ENCODE data around the gene TIA1. TPM values are rescaled to one million over a fixed set of nuclear protein-coding genes. Genes with fewer than 3 reads are reported as not detected.
"Not testable (repeated sequence)": the region's sequence is repeated elsewhere in the genome, so short reads cannot be mapped to it uniquely, and the experiment has no call there.

Gene TIA1
- total RNA-seq, 2 donors from 2014 or later = 68.1 to 78.2 TPM

DNA sequence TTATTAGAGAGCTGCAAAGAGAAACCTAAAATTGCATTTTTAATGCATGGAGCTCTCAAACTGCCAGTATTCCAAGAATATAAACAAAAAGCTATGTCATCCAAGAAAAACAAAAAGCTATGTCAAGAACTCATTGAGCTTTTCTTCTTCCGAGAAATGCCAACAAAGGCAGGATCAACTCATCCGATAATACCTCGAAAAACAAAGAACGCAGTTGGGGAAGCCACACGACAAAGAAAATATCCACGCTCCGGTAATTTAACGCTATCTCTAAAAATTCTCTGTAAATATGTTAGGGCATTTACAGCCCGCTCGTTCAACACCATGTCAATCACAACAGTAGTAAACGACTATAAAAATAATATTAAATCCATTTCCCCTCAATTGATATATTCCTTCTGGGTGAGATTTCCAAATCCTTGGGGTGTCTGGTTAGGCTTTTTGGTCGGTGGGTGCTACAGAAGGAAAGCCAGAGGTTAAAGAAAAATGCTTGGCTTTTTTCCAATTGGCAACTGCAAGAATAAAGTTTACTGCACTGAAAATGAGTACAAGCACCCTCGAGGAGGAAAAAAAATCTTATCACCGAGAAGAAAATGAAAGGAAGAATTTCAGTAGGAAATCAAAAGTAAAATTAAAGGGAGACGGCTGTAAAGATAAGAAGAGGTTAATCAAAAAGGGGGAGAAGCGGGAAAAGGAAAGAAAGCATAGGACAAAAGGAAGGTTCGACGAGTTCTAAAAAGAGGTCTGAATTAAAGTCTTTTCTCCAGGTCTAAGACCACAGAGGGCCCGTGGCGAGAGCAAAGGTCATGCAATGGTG is 856 bp downstream of the TIA1 start:
- DNase-seq (no peak), ATAC-seq (no peak)
- peak overlapping the region; percentile 98 for H3K4me3 Mint-ChIP-seq
- peak overlapping the region; percentile 100 for H3K27ac Mint-ChIP-seq
- no peaks in the 10 kb centered on the region for H3K9me3 ChIP-seq (ENCODE audit: control insufficient read depth, low read length, poor library complexity, severe bottlenecking)
- peaks cover 4% of the 10 kb centered on the region for H3K27me3 Mint-ChIP-seq
- H3K4me1 Mint-ChIP-seq = peaks cover 35% of the 10 kb centered on the region
- peaks cover 13% of the 10 kb centered on the region for H3K36me3 Mint-ChIP-seq (ENCODE audit: low read depth)

- no peaks in the 10 kb centered on the region for H3K9me3 ChIP-seq (ENCODE audit: control insufficient read depth, low read length, poor library complexity, severe bottlenecking)
- peaks cover 13% of the 10 kb centered on the region for H3K36me3 Mint-ChIP-seq (ENCODE audit: low read depth)
- no peak for ATAC-seq
- H3K27ac Mint-ChIP-seq = peak overlapping the region; percentile 89
- H3K4me3 Mint-ChIP-seq = peak overlapping the region; percentile 59
- no peak for DNase-seq
- H3K27me3 Mint-ChIP-seq = peaks cover 4% of the 10 kb centered on the region
- H3K4me1 Mint-ChIP-seq = peaks cover 46% of the 10 kb centered on the region
Observed at GRCh38 chr2:70243806-70244584, 4.4 kb downstream of the TIA1 start.

GRCh38 chr2:70242552-70242951 is 5.9 kb downstream of the TIA1 start:
- no peak for ATAC-seq
- no peaks in the 10 kb centered on the region for H3K27me3 Mint-ChIP-seq
- peaks cover 6% of the 10 kb centered on the region for H3K36me3 Mint-ChIP-seq (ENCODE audit: low read depth)
- no peak overlapping the region for H3K27ac Mint-ChIP-seq
- H3K4me1 Mint-ChIP-seq = peaks cover 35% of the 10 kb centered on the region
- no peaks in the 10 kb centered on the region for H3K9me3 ChIP-seq (ENCODE audit: control insufficient read depth, low read length, poor library complexity, severe bottlenecking)
- H3K4me3 Mint-ChIP-seq = no peak overlapping the region
- DNase-seq = no peak

GRCh38 chr2:70241340-70241739 is 7.1 kb downstream of the TIA1 start:
- DNase-seq (no peak), ATAC-seq (no peak)
- H3K4me3 Mint-ChIP-seq = no peak overlapping the region
- H3K4me1 Mint-ChIP-seq = peaks cover 29% of the 10 kb centered on the region
- H3K9me3 ChIP-seq (ENCODE audit: control insufficient read depth, low read length, poor library complexity, severe bottlenecking) = no peaks in the 10 kb centered on the region
- peak overlapping the region; percentile 49 for H3K27ac Mint-ChIP-seq
- H3K27me3 Mint-ChIP-seq = no peaks in the 10 kb centered on the region
- H3K36me3 Mint-ChIP-seq (ENCODE audit: low read depth) = peaks cover 6% of the 10 kb centered on the region

DNA sequence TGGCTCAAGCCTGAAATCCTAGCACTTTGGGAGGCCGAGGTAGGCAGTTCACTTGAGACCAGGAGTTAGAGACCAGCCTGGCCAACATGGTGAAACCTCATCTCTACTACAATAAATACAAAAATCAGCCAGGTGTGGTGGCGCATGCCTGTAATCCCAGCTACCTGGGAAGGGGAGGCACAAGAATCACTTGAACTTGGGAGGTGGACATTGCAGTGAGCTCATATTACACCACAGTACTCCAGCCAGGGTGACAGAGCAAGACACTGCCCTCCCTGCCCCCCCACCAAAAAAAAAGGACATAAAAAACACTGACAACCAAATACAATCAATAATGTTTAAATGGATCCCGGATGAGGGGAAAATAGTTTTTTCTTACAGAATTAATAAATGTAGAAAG is 7.8 kb downstream of the TIA1 start:
- no peak for DNase-seq
- Mint-ChIP-seq H3K27me3 (no peaks in the 10 kb centered on the region), H3K4me1 (peaks cover 24% of the 10 kb centered on the region), H3K36me3 (ENCODE audit: low read depth) (peaks cover 6% of the 10 kb centered on the region), H3K27ac (no peak overlapping the region), H3K4me3 (no peak overlapping the region)
- no peaks in the 10 kb centered on the region for H3K9me3 ChIP-seq (ENCODE audit: control insufficient read depth, low read length, poor library complexity, severe bottlenecking)
- ATAC-seq = no peak

DNA sequence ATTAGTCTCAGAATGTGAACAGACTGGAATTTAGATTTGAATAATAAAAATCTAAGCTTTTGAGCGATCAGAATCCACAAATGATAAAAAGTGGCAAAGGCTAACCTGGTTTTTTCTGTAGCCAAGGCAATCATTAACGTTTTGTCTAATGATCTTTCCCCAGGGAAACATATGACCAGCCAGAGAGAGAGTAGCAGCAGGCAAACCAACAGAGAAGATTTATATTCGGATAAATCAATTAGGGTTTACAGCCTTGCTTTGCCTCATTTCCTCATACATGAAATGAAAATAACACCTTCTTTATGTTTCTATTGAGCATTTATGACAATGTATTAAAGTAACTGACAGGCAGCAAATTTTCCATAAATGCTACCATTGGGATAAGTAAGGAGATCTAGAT is 14.5 kb downstream of the TIA1 start:
- Mint-ChIP-seq H3K4me3 (no peak overlapping the region), H3K27me3 (no peaks in the 10 kb centered on the region), H3K36me3 (ENCODE audit: low read depth) (no peaks in the 10 kb centered on the region), H3K4me1 (no peaks in the 10 kb centered on the region), H3K27ac (peak overlapping the region; percentile 21)
- H3K9me3 ChIP-seq (ENCODE audit: control insufficient read depth, low read length, poor library complexity, severe bottlenecking) = no peaks in the 10 kb centered on the region
- no peak for ATAC-seq
- no peak for DNase-seq

GRCh38 chr2:70226781-70227180 is 21.6 kb downstream of the TIA1 start:
- no peaks in the 10 kb centered on the region for H3K9me3 ChIP-seq (ENCODE audit: control insufficient read depth, low read length, poor library complexity, severe bottlenecking)
- H3K27ac Mint-ChIP-seq = no peak overlapping the region
- no peaks in the 10 kb centered on the region for H3K27me3 Mint-ChIP-seq
- no peak for ATAC-seq
- DNase-seq = no peak
- H3K4me1 Mint-ChIP-seq = no peaks in the 10 kb centered on the region
- H3K36me3 Mint-ChIP-seq (ENCODE audit: low read depth) = no peaks in the 10 kb centered on the region
- no peak overlapping the region for H3K4me3 Mint-ChIP-seq

- not testable (repeated sequence) for DNase-seq; H3K36me3 Mint-ChIP-seq (ENCODE audit: low read depth); H3K4me1 Mint-ChIP-seq; H3K27me3 Mint-ChIP-seq; H3K9me3 ChIP-seq (ENCODE audit: control insufficient read depth, low read length, poor library complexity, severe bottlenecking); ATAC-seq; H3K4me3 Mint-ChIP-seq; H3K27ac Mint-ChIP-seq
Observed at GRCh38 chr2:70223305-70223704, 25.1 kb downstream of the TIA1 start.

GRCh38 chr2:70214953-70215549 is 33.4 kb downstream of the TIA1 start:
- H3K9me3 ChIP-seq (ENCODE audit: control insufficient read depth, low read length, poor library complexity, severe bottlenecking) = no peaks in the 10 kb centered on the region
- H3K4me1 Mint-ChIP-seq = peaks cover 7% of the 10 kb centered on the region
- H3K27ac Mint-ChIP-seq = peak overlapping the region; percentile 27
- H3K4me3 Mint-ChIP-seq = no peak overlapping the region
- no peak for ATAC-seq
- peaks cover 9% of the 10 kb centered on the region for H3K36me3 Mint-ChIP-seq (ENCODE audit: low read depth)
- no peaks in the 10 kb centered on the region for H3K27me3 Mint-ChIP-seq
- no peak for DNase-seq

GRCh38 chr2:70214365-70214764 is 34.1 kb downstream of the TIA1 start:
- Mint-ChIP-seq H3K4me1 (peaks cover 7% of the 10 kb centered on the region), H3K27me3 (no peaks in the 10 kb centered on the region), H3K4me3 (no peak overlapping the region), H3K36me3 (ENCODE audit: low read depth) (peaks cover 9% of the 10 kb centered on the region), H3K27ac (peak overlapping the region; percentile 27)
- no peaks in the 10 kb centered on the region for H3K9me3 ChIP-seq (ENCODE audit: control insufficient read depth, low read length, poor library complexity, severe bottlenecking)
- DNase-seq (no peak), ATAC-seq (no peak)

DNA sequence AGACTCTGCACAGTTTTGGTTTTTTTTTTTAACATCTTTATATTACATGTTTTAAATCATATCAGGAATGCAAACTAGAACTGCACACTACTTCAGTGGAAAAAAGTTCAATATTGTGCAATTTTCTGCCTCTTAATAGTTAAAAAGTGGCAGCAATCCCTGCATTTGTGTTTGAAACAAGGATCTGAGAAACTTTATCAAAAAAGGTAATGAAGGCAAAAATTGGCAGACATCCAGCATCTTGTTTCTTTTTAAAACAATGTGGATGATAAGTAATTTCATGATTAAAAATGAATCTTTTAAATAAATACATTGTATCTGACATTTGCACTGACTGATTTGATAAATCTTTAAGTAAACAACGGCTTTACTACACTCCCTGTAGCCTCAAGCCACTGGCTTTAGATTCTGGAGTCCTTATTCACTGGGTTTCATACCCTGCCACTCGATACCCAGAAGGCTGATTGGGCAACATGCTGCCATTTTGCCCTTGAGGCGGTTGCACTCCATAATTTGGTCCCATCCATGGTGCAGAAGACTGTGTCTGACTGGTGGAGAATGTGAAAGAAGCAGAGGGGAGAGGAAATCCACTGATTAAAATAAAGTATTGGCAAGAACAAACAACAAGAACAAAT is 36.0 kb downstream of the TIA1 start:
- ATAC-seq = no peak
- H3K4me3 Mint-ChIP-seq = no peak overlapping the region
- peaks cover 2% of the 10 kb centered on the region for H3K4me1 Mint-ChIP-seq
- H3K36me3 Mint-ChIP-seq (ENCODE audit: low read depth) = peaks cover 2% of the 10 kb centered on the region
- no peak for DNase-seq
- H3K27ac Mint-ChIP-seq = no peak overlapping the region
- H3K9me3 ChIP-seq (ENCODE audit: control insufficient read depth, low read length, poor library complexity, severe bottlenecking) = no peaks in the 10 kb centered on the region
- no peaks in the 10 kb centered on the region for H3K27me3 Mint-ChIP-seq

GRCh38 chr2:70211595-70211994 is 36.8 kb downstream of the TIA1 start:
- Mint-ChIP-seq H3K27me3 (no peaks in the 10 kb centered on the region), H3K4me1 (peaks cover 2% of the 10 kb centered on the region), H3K36me3 (ENCODE audit: low read depth) (peaks cover 2% of the 10 kb centered on the region), H3K4me3 (no peak overlapping the region), H3K27ac (no peak overlapping the region)
- no peaks in the 10 kb centered on the region for H3K9me3 ChIP-seq (ENCODE audit: control insufficient read depth, low read length, poor library complexity, severe bottlenecking)
- ATAC-seq (no peak), DNase-seq (no peak)

DNA sequence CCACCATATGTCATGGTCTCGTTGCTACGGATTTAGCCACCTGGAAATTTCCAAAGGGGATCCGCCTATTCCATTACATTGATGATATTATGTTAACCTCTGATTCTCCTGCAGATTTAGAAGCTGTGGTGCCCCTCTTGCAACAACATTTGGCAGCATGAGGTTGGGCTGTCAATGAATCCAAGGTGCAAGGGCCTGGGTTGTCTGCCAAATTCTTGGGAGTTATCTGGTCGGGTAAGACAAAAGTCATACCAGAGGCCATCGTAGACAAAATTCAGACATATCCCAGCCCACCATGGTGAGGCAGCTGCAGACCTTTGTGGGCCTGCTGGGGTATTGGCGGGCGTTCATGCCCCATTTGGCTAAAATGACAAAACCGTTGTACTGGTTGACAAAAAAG is 44.0 kb downstream of the TIA1 start:
- H3K4me1 Mint-ChIP-seq = no peaks in the 10 kb centered on the region
- H3K36me3 Mint-ChIP-seq (ENCODE audit: low read depth) = no peaks in the 10 kb centered on the region
- H3K27me3 Mint-ChIP-seq = no peaks in the 10 kb centered on the region
- no peak overlapping the region for H3K27ac Mint-ChIP-seq
- H3K4me3 Mint-ChIP-seq = no peak overlapping the region
- H3K9me3 ChIP-seq (ENCODE audit: control insufficient read depth, low read length, poor library complexity, severe bottlenecking) = no peaks in the 10 kb centered on the region
- ATAC-seq = no peak
- DNase-seq = no peak
